ENCODE measurements around the gene ECHDC3.

Gene ECHDC3

GRCh38 chr10:11715815-11716494 is 26.2 kb upstream of the ECHDC3 start:
- no peaks in the 10 kb centered on the region for H3K9me3 ChIP-seq (ENCODE audit: control insufficient read depth, low read length)
- no peak overlapping the region for H3K4me3 ChIP-seq (ENCODE audit: insufficient read depth, low read depth, low read length, poor library complexity, severe bottlenecking)
- no peaks in the 10 kb centered on the region for H3K27me3 ChIP-seq (replicated peaks; ENCODE audit: control insufficient read depth, insufficient read depth, low read length, poor library complexity, severe bottlenecking)
- no peak for DNase-seq
- H3K27ac ChIP-seq (ENCODE audit: insufficient read depth, low read length, poor library complexity, severe bottlenecking): no peak overlapping the region
- no peaks in the 10 kb centered on the region for H3K36me3 ChIP-seq (ENCODE audit: control insufficient read depth, insufficient read depth, low read length)
- no peaks in the 10 kb centered on the region for H3K4me1 ChIP-seq (ENCODE audit: control insufficient read depth, insufficient read depth, low read length, poor library complexity, severe bottlenecking)

DNA sequence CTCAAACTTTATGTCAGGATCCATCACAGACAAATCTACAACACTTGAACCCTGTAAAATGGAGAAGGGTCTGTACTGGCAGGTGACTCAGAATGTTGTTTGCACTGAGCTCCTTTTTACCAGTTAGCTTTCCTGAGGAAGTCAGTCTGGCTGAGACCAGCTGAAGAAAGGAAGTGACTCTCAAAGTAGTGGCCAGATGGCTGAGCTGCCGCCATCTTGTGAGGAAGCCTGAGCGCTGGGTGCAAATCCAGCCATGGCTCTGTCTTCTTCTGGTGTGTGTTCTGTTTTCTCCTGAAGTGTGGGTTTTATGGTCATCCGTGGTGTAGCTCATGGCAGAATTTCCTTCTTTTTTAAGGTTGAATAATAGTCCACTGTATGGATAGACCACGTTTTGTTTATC is 25.5 kb upstream of the ECHDC3 start:
- no peak overlapping the region for H3K27ac ChIP-seq (ENCODE audit: insufficient read depth, low read length, poor library complexity, severe bottlenecking)
- no peaks in the 10 kb centered on the region for H3K4me1 ChIP-seq (ENCODE audit: control insufficient read depth, insufficient read depth, low read length, poor library complexity, severe bottlenecking)
- no peaks in the 10 kb centered on the region for H3K27me3 ChIP-seq (replicated peaks; ENCODE audit: control insufficient read depth, insufficient read depth, low read length, poor library complexity, severe bottlenecking)
- H3K4me3 ChIP-seq (ENCODE audit: insufficient read depth, low read depth, low read length, poor library complexity, severe bottlenecking): no peak overlapping the region
- no peak for DNase-seq
- no peaks in the 10 kb centered on the region for H3K36me3 ChIP-seq (ENCODE audit: control insufficient read depth, insufficient read depth, low read length)
- H3K9me3 ChIP-seq (ENCODE audit: control insufficient read depth, low read length): no peaks in the 10 kb centered on the region

- H3K4me1 ChIP-seq (ENCODE audit: control insufficient read depth, insufficient read depth, low read length, poor library complexity, severe bottlenecking): no peaks in the 10 kb centered on the region
- H3K4me3 ChIP-seq (ENCODE audit: insufficient read depth, low read depth, low read length, poor library complexity, severe bottlenecking): no peak overlapping the region
- no peaks in the 10 kb centered on the region for H3K36me3 ChIP-seq (ENCODE audit: control insufficient read depth, insufficient read depth, low read length)
- no peaks in the 10 kb centered on the region for H3K9me3 ChIP-seq (ENCODE audit: control insufficient read depth, low read length)
- H3K27me3 ChIP-seq (replicated peaks; ENCODE audit: control insufficient read depth, insufficient read depth, low read length, poor library complexity, severe bottlenecking): peaks cover 2% of the 10 kb centered on the region
- no peak overlapping the region for H3K27ac ChIP-seq (ENCODE audit: insufficient read depth, low read length, poor library complexity, severe bottlenecking)
- no peak for DNase-seq
Measured at GRCh38 chr10:11719496-11720259, 22.5 kb upstream of the ECHDC3 start.

DNA sequence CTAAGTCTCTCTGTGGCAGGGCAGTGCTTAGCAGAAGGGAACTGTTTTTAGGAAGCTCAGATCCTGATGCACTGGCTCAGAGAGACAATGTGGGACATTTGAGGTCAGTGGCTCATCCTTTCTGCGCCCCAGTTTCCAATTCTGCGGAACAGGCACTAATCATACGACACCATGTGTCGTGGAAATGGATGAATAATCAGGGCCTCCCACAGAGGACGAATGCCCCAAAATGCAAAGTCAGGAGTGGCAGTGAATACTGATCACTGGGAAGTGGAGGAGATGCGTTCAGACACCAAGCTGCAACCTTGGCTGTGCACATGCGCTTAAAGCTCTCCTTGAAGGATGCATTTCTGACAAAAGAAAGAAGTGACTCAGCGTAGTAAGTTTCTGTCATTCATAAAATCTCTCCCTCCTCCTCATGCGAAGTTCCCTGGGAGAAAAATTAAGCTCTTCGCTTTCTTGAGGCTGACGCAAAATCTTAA is 21.9 kb upstream of the ECHDC3 start:
- H3K27ac ChIP-seq (ENCODE audit: insufficient read depth, low read length, poor library complexity, severe bottlenecking): no peak overlapping the region
- H3K27me3 ChIP-seq (replicated peaks; ENCODE audit: control insufficient read depth, insufficient read depth, low read length, poor library complexity, severe bottlenecking): peaks cover 2% of the 10 kb centered on the region
- no peak overlapping the region for H3K4me3 ChIP-seq (ENCODE audit: insufficient read depth, low read depth, low read length, poor library complexity, severe bottlenecking)
- no peaks in the 10 kb centered on the region for H3K4me1 ChIP-seq (ENCODE audit: control insufficient read depth, insufficient read depth, low read length, poor library complexity, severe bottlenecking)
- DNase-seq: no peak
- no peaks in the 10 kb centered on the region for H3K36me3 ChIP-seq (ENCODE audit: control insufficient read depth, insufficient read depth, low read length)
- no peaks in the 10 kb centered on the region for H3K9me3 ChIP-seq (ENCODE audit: control insufficient read depth, low read length)

- Histone ChIP-seq H3K27ac (ENCODE audit: insufficient read depth, low read length, poor library complexity, severe bottlenecking) (no peak overlapping the region), H3K27me3 (replicated peaks; ENCODE audit: control insufficient read depth, insufficient read depth, low read length, poor library complexity, severe bottlenecking) (peaks cover 2% of the 10 kb centered on the region), H3K4me3 (ENCODE audit: insufficient read depth, low read depth, low read length, poor library complexity, severe bottlenecking) (no peak overlapping the region), H3K36me3 (ENCODE audit: control insufficient read depth, insufficient read depth, low read length) (no peaks in the 10 kb centered on the region), H3K9me3 (ENCODE audit: control insufficient read depth, low read length) (no peaks in the 10 kb centered on the region), H3K4me1 (ENCODE audit: control insufficient read depth, insufficient read depth, low read length, poor library complexity, severe bottlenecking) (no peaks in the 10 kb centered on the region)
- no peak for DNase-seq
Measured at GRCh38 chr10:11721806-11722205, 20.4 kb upstream of the ECHDC3 start.

DNA sequence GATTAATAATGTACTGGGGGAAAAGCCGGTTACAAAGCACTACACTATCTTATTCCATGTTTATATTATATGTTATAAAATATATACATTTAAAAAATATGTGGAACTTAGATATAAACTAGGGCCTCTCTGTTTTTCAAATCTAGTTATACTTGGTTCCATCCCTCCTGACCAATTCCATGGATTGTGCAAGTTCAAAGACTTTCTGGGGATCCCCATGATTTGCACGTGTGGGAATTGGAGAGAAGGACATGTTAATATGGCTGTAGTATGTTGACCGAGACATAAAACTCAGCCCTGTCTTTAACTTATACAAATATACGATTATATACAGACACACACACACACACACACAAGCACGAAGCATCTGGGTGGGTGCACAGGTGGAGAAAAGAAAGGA is 18.8 kb upstream of the ECHDC3 start:
- Histone ChIP-seq H3K4me1 (ENCODE audit: control insufficient read depth, insufficient read depth, low read length, poor library complexity, severe bottlenecking) (no peaks in the 10 kb centered on the region), H3K9me3 (ENCODE audit: control insufficient read depth, low read length) (no peaks in the 10 kb centered on the region), H3K36me3 (ENCODE audit: control insufficient read depth, insufficient read depth, low read length) (no peaks in the 10 kb centered on the region), H3K27ac (ENCODE audit: insufficient read depth, low read length, poor library complexity, severe bottlenecking) (no peak overlapping the region), H3K27me3 (replicated peaks; ENCODE audit: control insufficient read depth, insufficient read depth, low read length, poor library complexity, severe bottlenecking) (peaks cover 2% of the 10 kb centered on the region), H3K4me3 (ENCODE audit: insufficient read depth, low read depth, low read length, poor library complexity, severe bottlenecking) (no peak overlapping the region)
- DNase-seq: no peak

- H3K27ac ChIP-seq (ENCODE audit: insufficient read depth, low read length, poor library complexity, severe bottlenecking): no peak overlapping the region
- no peaks in the 10 kb centered on the region for H3K36me3 ChIP-seq (ENCODE audit: control insufficient read depth, insufficient read depth, low read length)
- no peaks in the 10 kb centered on the region for H3K4me1 ChIP-seq (ENCODE audit: control insufficient read depth, insufficient read depth, low read length, poor library complexity, severe bottlenecking)
- H3K9me3 ChIP-seq (ENCODE audit: control insufficient read depth, low read length): no peaks in the 10 kb centered on the region
- no peak for DNase-seq
- H3K27me3 ChIP-seq (replicated peaks; ENCODE audit: control insufficient read depth, insufficient read depth, low read length, poor library complexity, severe bottlenecking): peaks cover 2% of the 10 kb centered on the region
- no peak overlapping the region for H3K4me3 ChIP-seq (ENCODE audit: insufficient read depth, low read depth, low read length, poor library complexity, severe bottlenecking)
Measured at GRCh38 chr10:11724938-11725776, 17.0 kb upstream of the ECHDC3 start.

DNA sequence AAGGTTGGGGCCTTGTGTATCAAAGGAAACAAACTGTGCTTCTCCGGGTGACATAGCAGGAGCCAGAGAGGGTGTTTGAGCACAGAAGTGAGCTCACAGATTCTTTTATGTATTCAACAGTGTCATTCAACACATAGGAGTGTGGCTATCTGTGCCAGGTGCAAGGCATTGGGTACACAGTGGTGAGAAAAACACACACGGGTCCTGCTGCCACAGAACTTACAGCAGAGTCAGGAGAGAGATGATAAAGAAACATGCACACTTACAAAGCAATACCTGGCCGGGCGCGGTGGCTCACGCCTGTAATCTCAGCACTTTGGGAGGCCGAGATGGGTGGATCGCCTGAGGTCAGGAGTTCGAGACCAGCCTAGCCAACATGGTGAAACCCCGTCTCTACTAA is 16.3 kb upstream of the ECHDC3 start:
- Histone ChIP-seq H3K9me3 (ENCODE audit: control insufficient read depth, low read length) (no peaks in the 10 kb centered on the region), H3K27me3 (replicated peaks; ENCODE audit: control insufficient read depth, insufficient read depth, low read length, poor library complexity, severe bottlenecking) (peaks cover 2% of the 10 kb centered on the region), H3K4me3 (ENCODE audit: insufficient read depth, low read depth, low read length, poor library complexity, severe bottlenecking) (no peak overlapping the region), H3K4me1 (ENCODE audit: control insufficient read depth, insufficient read depth, low read length, poor library complexity, severe bottlenecking) (no peaks in the 10 kb centered on the region), H3K36me3 (ENCODE audit: control insufficient read depth, insufficient read depth, low read length) (no peaks in the 10 kb centered on the region), H3K27ac (ENCODE audit: insufficient read depth, low read length, poor library complexity, severe bottlenecking) (no peak overlapping the region)
- no peak for DNase-seq

DNA sequence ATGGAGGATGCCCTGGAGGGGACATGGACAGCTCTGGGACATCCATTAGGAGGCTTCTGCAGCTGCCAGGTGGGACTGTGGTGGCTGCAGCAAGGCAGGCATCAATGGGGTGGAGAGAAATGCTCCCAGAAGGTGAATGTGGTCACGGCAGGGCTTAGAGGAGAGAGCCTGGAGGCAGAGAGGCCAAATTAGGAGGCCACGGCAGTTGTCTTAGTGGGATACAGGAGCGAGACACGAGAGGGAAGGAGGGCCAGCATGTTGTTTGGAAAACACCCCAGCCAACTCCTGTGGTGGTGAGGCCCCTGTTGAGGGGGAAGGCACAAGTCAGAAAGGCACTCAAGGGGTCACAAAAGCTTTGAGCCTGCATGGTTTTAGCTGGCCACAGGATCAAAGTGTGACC is 14.6 kb upstream of the ECHDC3 start:
- Histone ChIP-seq H3K27me3 (replicated peaks; ENCODE audit: control insufficient read depth, insufficient read depth, low read length, poor library complexity, severe bottlenecking) (peaks cover 2% of the 10 kb centered on the region), H3K4me3 (ENCODE audit: insufficient read depth, low read depth, low read length, poor library complexity, severe bottlenecking) (no peak overlapping the region), H3K4me1 (ENCODE audit: control insufficient read depth, insufficient read depth, low read length, poor library complexity, severe bottlenecking) (no peaks in the 10 kb centered on the region), H3K9me3 (ENCODE audit: control insufficient read depth, low read length) (no peaks in the 10 kb centered on the region), H3K36me3 (ENCODE audit: control insufficient read depth, insufficient read depth, low read length) (no peaks in the 10 kb centered on the region), H3K27ac (ENCODE audit: insufficient read depth, low read length, poor library complexity, severe bottlenecking) (no peak overlapping the region)
- DNase-seq: no peak

- Histone ChIP-seq H3K9me3 (ENCODE audit: control insufficient read depth, low read length) (no peaks in the 10 kb centered on the region), H3K36me3 (ENCODE audit: control insufficient read depth, insufficient read depth, low read length) (no peaks in the 10 kb centered on the region), H3K4me1 (ENCODE audit: control insufficient read depth, insufficient read depth, low read length, poor library complexity, severe bottlenecking) (no peaks in the 10 kb centered on the region), H3K27me3 (replicated peaks; ENCODE audit: control insufficient read depth, insufficient read depth, low read length, poor library complexity, severe bottlenecking) (peaks cover 2% of the 10 kb centered on the region), H3K27ac (ENCODE audit: insufficient read depth, low read length, poor library complexity, severe bottlenecking) (no peak overlapping the region), H3K4me3 (ENCODE audit: insufficient read depth, low read depth, low read length, poor library complexity, severe bottlenecking) (no peak overlapping the region)
- DNase-seq: no peak
Measured at GRCh38 chr10:11728353-11728752, 13.8 kb upstream of the ECHDC3 start.

All from effector memory CD4-positive, alpha-beta T cell (primary cell).